Measurements from ENCODE around the gene TOMM34. TPM values are rescaled to one million over a fixed set of nuclear protein-coding genes. Genes with fewer than 3 reads are reported as not detected.

TOMM34 gene
- total RNA-seq, 1 donor from 2014 or later: 39.6 TPM

- H3K4me1 Mint-ChIP-seq: no peaks in the 10 kb centered on the region
- TF ChIP-seq CTCF (conservative IDR thresholded peaks at IDR 0.05): no peak
- no peak overlapping the region for H3K27ac Mint-ChIP-seq (ENCODE audit: unreplicated experiment)
- H3K36me3 Mint-ChIP-seq (ENCODE audit: low read depth): peaks cover 11% of the 10 kb centered on the region
- H3K9me3 Mint-ChIP-seq: no peaks in the 10 kb centered on the region
- no peaks in the 10 kb centered on the region for H3K27me3 Mint-ChIP-seq (ENCODE audit: low read depth)
- DNase-seq (ENCODE audit: low read depth, low spot score): no peak
- no peak overlapping the region for H3K4me3 Mint-ChIP-seq
Measured at GRCh38 chr20:44990957-44991356, 30.8 kb upstream of the TOMM34 start.

- H3K27me3 Mint-ChIP-seq (ENCODE audit: low read depth): no peaks in the 10 kb centered on the region
- no peak for TF ChIP-seq CTCF (conservative IDR thresholded peaks at IDR 0.05)
- no peak for DNase-seq (ENCODE audit: low read depth, low spot score)
- peaks cover 8% of the 10 kb centered on the region for H3K36me3 Mint-ChIP-seq (ENCODE audit: low read depth)
- H3K4me1 Mint-ChIP-seq: no peaks in the 10 kb centered on the region
- H3K4me3 Mint-ChIP-seq: no peak overlapping the region
- H3K27ac Mint-ChIP-seq (ENCODE audit: unreplicated experiment): no peak overlapping the region
- H3K9me3 Mint-ChIP-seq: no peaks in the 10 kb centered on the region
Measured at GRCh38 chr20:44990425-44990824, 30.2 kb upstream of the TOMM34 start.

- Mint-ChIP-seq H3K9me3 (no peaks in the 10 kb centered on the region), H3K36me3 (ENCODE audit: low read depth) (peaks cover 8% of the 10 kb centered on the region), H3K4me3 (no peak overlapping the region), H3K27me3 (ENCODE audit: low read depth) (no peaks in the 10 kb centered on the region), H3K4me1 (no peaks in the 10 kb centered on the region), H3K27ac (ENCODE audit: unreplicated experiment) (no peak overlapping the region)
- TF ChIP-seq CTCF (conservative IDR thresholded peaks at IDR 0.05): no peak
- no peak for DNase-seq (ENCODE audit: low read depth, low spot score)
Measured at GRCh38 chr20:44988631-44989171, 28.5 kb upstream of the TOMM34 start.

- Mint-ChIP-seq H3K9me3 (no peaks in the 10 kb centered on the region), H3K36me3 (ENCODE audit: low read depth) (peaks cover 2% of the 10 kb centered on the region), H3K27me3 (ENCODE audit: low read depth) (no peaks in the 10 kb centered on the region), H3K4me3 (no peak overlapping the region), H3K27ac (ENCODE audit: unreplicated experiment) (no peak overlapping the region), H3K4me1 (no peaks in the 10 kb centered on the region)
- no peak for DNase-seq (ENCODE audit: low read depth, low spot score)
- TF ChIP-seq CTCF (conservative IDR thresholded peaks at IDR 0.05): no peak
Measured at GRCh38 chr20:44983093-44983674, 23.0 kb upstream of the TOMM34 start.

- peaks cover 2% of the 10 kb centered on the region for H3K36me3 Mint-ChIP-seq (ENCODE audit: low read depth)
- no peaks in the 10 kb centered on the region for H3K4me1 Mint-ChIP-seq
- H3K27me3 Mint-ChIP-seq (ENCODE audit: low read depth): no peaks in the 10 kb centered on the region
- H3K4me3 Mint-ChIP-seq: no peak overlapping the region
- DNase-seq (ENCODE audit: low read depth, low spot score): no peak
- no peaks in the 10 kb centered on the region for H3K9me3 Mint-ChIP-seq
- TF ChIP-seq CTCF (conservative IDR thresholded peaks at IDR 0.05): no peak
- no peak overlapping the region for H3K27ac Mint-ChIP-seq (ENCODE audit: unreplicated experiment)
Measured at GRCh38 chr20:44981736-44982406, 21.7 kb upstream of the TOMM34 start.
